PC-3 (cell line): Measurements from ENCODE around the gene MGLL.

Experiments
- EZH2 ChIP-seq: fragments of 300-600 bp; sonication (generic); IDR thresholded peaks from one replicate; pipeline ENCODE4 v1.6.1; 2017; ENCODE audit warnings: antibody characterized with exemption, mild to moderate bottlenecking, low read length; ENCODE audit not compliant: unreplicated experiment
- EZH2phosphoT487 ChIP-seq: fragments of 300-600 bp; sonication (generic); IDR thresholded peaks from 2 replicates; pipeline ENCODE4 v1.6.1; 2018; ENCODE audit warnings: mild to moderate bottlenecking, antibody characterized with exemption, low read length, borderline replicate concordance
- TF ChIP-seq, protein P1 (sequence below): fragments of 300-600 bp; sonication (generic); conservative IDR thresholded peaks from 2 replicates; pipeline ENCODE4 v1.5.1; 2017; ENCODE audit warnings: antibody characterized with exemption, low read depth, mild to moderate bottlenecking, low read length

DNA sequence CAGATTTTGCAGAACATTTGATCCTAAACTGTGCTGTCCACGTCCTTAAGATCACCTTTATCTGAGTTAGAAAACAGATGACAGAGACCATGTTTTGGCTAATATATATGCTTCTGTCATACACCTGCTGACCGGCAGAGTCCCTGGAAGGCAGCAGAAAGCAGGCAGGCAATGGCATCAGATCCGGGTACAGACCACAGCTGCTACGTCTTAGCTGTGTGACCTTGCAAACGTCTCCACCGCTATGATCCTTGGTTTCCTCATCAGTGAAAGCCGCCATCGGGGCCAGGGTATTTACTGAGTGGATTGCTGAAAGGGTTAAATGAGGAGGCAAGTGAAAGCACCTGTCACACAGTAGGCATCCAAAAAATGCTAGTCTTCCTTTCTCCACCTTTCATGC lies 77.4 kb downstream of the MGLL start:
- TF ChIP-seq, protein P1, sequence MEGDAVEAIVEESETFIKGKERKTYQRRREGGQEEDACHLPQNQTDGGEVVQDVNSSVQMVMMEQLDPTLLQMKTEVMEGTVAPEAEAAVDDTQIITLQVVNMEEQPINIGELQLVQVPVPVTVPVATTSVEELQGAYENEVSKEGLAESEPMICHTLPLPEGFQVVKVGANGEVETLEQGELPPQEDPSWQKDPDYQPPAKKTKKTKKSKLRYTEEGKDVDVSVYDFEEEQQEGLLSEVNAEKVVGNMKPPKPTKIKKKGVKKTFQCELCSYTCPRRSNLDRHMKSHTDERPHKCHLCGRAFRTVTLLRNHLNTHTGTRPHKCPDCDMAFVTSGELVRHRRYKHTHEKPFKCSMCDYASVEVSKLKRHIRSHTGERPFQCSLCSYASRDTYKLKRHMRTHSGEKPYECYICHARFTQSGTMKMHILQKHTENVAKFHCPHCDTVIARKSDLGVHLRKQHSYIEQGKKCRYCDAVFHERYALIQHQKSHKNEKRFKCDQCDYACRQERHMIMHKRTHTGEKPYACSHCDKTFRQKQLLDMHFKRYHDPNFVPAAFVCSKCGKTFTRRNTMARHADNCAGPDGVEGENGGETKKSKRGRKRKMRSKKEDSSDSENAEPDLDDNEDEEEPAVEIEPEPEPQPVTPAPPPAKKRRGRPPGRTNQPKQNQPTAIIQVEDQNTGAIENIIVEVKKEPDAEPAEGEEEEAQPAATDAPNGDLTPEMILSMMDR: no peak
- TF ChIP-seq EZH2 (no peak), EZH2phosphoT487 (no peak)
